PFSK-1 (cell line): Measurements from ENCODE around the gene ASIC4.

ENCODE experiments used
- POLR2AphosphoS5 ChIP-seq: IDR thresholded peaks from 2 replicates; pipeline ENCODE4 v1.6.1; 2012; ENCODE audit warnings: low read depth, mild to moderate bottlenecking, control low read depth, low read length, moderate library complexity
- TAF1 ChIP-seq: IDR thresholded peaks from 2 replicates; pipeline ENCODE4 v1.6.1; 2012; ENCODE audit warnings: low read length, control low read depth, borderline replicate concordance; ENCODE audit not compliant: insufficient read depth
- TF ChIP-seq, protein P1 (sequence below), 2 experiments: IDR thresholded peaks; 2 replicates each; pipeline versions ENCODE4 v1.6.1 to v1.8.0; 2011 to 2012; ENCODE audit warnings: low read depth in 2 of 2, low read length in 2 of 2, control low read depth in 1 of 2, inconsistent platforms in 1 of 2, mild to moderate bottlenecking in 1 of 2, moderate library complexity in 1 of 2; ENCODE audit not compliant: insufficient read depth in 1 of 2

DNA sequence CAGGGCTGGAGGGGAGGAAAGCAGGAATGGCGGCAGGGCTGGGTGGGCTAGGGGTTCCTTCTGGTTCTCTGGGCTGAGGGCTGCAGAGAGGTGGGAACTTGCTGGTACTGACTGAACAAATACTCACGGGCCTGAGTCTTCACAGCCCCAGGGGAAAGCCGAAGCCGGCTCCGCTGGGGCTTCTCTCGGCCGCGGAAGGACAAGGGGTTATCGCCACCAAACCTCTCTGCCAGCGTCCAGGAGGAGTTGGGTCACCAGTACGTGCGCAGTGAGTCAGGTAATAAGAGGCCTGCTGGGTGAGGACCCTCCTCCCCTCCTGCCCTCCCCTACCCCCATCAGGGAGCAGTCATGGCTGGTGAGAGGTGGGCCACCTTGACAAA is 29.1 kb upstream of the ASIC4 start:
- no peak for TF ChIP-seq POLR2AphosphoS5
- TF ChIP-seq, protein P1, sequence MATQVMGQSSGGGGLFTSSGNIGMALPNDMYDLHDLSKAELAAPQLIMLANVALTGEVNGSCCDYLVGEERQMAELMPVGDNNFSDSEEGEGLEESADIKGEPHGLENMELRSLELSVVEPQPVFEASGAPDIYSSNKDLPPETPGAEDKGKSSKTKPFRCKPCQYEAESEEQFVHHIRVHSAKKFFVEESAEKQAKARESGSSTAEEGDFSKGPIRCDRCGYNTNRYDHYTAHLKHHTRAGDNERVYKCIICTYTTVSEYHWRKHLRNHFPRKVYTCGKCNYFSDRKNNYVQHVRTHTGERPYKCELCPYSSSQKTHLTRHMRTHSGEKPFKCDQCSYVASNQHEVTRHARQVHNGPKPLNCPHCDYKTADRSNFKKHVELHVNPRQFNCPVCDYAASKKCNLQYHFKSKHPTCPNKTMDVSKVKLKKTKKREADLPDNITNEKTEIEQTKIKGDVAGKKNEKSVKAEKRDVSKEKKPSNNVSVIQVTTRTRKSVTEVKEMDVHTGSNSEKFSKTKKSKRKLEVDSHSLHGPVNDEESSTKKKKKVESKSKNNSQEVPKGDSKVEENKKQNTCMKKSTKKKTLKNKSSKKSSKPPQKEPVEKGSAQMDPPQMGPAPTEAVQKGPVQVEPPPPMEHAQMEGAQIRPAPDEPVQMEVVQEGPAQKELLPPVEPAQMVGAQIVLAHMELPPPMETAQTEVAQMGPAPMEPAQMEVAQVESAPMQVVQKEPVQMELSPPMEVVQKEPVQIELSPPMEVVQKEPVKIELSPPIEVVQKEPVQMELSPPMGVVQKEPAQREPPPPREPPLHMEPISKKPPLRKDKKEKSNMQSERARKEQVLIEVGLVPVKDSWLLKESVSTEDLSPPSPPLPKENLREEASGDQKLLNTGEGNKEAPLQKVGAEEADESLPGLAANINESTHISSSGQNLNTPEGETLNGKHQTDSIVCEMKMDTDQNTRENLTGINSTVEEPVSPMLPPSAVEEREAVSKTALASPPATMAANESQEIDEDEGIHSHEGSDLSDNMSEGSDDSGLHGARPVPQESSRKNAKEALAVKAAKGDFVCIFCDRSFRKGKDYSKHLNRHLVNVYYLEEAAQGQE (IDR thresholded peaks at IDR 0.05; ENCODE audit: insufficient read depth in 1 of 2, low read depth in 2 of 2, low read length in 2 of 2) = no peak
- no peak for TF ChIP-seq TAF1
